ENCODE measurements around the gene VAT1L. TPM values are rescaled to one million over a fixed set of nuclear protein-coding genes. Genes with fewer than 3 reads are reported as not detected.

Gene VAT1L
- total RNA-seq, 4 donors from 2014 or later = 0.80 to 1.4 (median 1.2) TPM

DNA sequence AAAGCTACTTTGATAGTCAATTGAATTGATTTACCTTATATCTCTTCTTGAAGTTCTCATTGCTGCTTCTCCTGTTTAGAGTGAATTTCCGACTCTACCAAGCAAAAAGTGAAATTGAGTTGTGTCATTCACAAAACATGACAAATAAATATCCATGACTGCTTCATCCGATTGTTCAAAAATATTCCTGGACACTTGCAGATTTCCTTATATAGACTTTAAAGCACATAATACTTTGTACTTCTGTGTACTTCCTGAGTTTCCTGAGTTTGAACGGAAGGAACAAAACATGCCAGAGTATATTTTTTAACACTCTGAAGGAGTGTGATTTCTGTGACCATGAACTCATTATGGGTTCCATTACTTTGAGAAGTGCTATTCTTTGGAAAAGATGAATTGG lies 20.5 kb upstream of the VAT1L start:
- Histone ChIP-seq H3K27me3 (no peaks in the 10 kb centered on the region), H3K36me3 (no peaks in the 10 kb centered on the region), H3K4me1 (peaks cover 0 to 7% (median 0%) of the 10 kb centered on the region in 4 donors), H3K9me3 (no peaks in the 10 kb centered on the region), H3K27ac (no peak overlapping the region), H3K4me3 (no peak overlapping the region)
- no peak for TF ChIP-seq POLR2A (IDR thresholded peaks at IDR 0.05)
- no peak for TF ChIP-seq EP300 (IDR thresholded peaks at IDR 0.05; ENCODE audit: low read depth)
- TF ChIP-seq, protein P1, sequence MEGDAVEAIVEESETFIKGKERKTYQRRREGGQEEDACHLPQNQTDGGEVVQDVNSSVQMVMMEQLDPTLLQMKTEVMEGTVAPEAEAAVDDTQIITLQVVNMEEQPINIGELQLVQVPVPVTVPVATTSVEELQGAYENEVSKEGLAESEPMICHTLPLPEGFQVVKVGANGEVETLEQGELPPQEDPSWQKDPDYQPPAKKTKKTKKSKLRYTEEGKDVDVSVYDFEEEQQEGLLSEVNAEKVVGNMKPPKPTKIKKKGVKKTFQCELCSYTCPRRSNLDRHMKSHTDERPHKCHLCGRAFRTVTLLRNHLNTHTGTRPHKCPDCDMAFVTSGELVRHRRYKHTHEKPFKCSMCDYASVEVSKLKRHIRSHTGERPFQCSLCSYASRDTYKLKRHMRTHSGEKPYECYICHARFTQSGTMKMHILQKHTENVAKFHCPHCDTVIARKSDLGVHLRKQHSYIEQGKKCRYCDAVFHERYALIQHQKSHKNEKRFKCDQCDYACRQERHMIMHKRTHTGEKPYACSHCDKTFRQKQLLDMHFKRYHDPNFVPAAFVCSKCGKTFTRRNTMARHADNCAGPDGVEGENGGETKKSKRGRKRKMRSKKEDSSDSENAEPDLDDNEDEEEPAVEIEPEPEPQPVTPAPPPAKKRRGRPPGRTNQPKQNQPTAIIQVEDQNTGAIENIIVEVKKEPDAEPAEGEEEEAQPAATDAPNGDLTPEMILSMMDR (IDR thresholded peaks at IDR 0.05) = no peak
- no peak for TF ChIP-seq POLR2AphosphoS5 (IDR thresholded peaks at IDR 0.05)
- intact Hi-C loops (cut with DNase I; ENCODE audit: low total_unique reads) = no loop called here
- WGBS, 2 donors (ENCODE audit: low coverage in 1 of 2) = 66 to 75% methylated on average over 3 of the region's 3 CpGs
- in situ Hi-C loops (cut with MboI; ENCODE audit: low pct_ligation_motif_present in 1 of 4, low pct_unique_long_range_greater_than_20kb in 1 of 4, low sequenced_read_pairs in 3 of 4) = no loop called here
- no peak for DNase-seq

DNA sequence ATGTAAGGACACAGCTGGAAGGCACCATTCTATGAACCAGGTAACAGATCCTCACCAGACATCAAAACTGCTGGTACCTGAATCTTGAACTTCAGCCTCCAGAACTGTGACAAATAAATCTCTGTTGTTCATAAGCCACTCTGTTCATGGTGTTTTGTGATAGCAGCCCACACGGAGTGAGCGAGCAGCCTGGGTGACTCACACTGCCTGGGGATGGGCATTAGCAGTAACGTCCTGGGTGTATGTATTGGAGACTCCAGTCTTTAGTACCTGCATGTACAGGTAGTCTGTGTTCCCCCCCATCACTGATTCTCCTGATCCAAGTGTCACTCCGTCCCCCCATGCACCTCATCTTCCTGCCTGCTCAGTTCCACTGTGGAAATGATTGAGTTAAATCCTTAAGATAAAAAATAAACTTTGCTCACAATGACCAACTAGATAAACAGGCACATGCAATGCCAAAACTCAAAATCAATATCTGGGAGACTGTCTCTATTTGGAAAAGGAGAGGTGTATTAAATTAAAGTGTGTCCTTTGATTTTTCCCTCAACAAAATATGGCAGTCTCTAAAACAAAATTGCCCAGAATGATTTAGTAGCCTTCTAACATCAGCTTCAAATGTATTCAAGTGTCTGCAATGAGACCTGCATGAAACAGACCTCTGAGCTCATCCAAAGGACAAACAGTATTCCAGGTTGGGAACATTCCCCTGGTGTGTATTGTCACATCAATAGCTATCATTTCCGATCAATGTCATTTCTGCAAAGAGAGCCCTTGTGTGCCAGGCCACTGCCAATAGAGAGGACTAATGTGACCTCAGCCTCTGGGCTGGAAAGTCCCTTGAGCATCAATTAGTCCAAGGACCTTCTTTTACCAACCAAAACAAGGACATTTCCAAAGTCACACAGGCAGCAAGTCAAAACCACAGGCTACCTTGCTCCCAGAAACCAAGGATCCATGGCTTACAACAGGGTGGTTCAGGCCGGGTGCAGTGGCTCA lies 12.2 kb upstream of the VAT1L start:
- Histone ChIP-seq H3K27me3 (no peaks in the 10 kb centered on the region), H3K4me1 (no peaks in the 10 kb centered on the region), H3K36me3 (no peaks in the 10 kb centered on the region), H3K4me3 (no peak overlapping the region), H3K27ac (no peak overlapping the region), H3K9me3 (no peaks in the 10 kb centered on the region)
- no peak for TF ChIP-seq POLR2A (IDR thresholded peaks at IDR 0.05)
- TF ChIP-seq EP300 (IDR thresholded peaks at IDR 0.05; ENCODE audit: low read depth) = no peak
- TF ChIP-seq, protein P1 (IDR thresholded peaks at IDR 0.05) = no peak
- no peak for TF ChIP-seq POLR2AphosphoS5 (IDR thresholded peaks at IDR 0.05)
- DNase-seq = no peak
- 80 to 100% methylated on average over 1 to 4 of the region's 6 CpGs for WGBS, 2 donors (ENCODE audit: low coverage in 1 of 2)
- in situ Hi-C loops (cut with MboI; ENCODE audit: low pct_ligation_motif_present in 1 of 4, low pct_unique_long_range_greater_than_20kb in 1 of 4, low sequenced_read_pairs in 3 of 4) (no loop called here), intact Hi-C loops (cut with DNase I; ENCODE audit: low total_unique reads) (no loop called here)

DNA sequence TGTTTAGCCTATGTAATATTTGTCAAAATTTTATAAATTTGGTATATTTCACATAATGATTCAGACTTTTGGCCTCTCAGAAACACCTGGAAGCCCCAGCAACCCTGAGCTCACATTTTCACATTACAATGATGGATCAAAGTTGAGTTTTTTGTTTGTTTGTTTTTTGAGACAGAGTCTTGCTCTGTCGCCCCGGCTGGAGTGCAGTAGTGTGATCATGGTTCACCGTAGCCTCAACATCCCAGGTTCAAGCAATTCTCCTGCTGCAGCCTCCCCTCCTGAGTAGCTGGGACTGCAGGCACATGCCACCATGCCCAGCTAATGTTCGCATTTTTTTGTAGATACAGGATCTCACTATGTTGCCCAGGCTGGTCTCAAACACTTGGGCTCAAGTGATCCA lies 10.6 kb upstream of the VAT1L start:
- no peaks in the 10 kb centered on the region for H3K9me3 ChIP-seq
- no peak for DNase-seq
- no peak overlapping the region for H3K4me3 ChIP-seq
- no peaks in the 10 kb centered on the region for H3K4me1 ChIP-seq
- TF ChIP-seq POLR2A (IDR thresholded peaks at IDR 0.05) (no peak), POLR2AphosphoS5 (IDR thresholded peaks at IDR 0.05) (no peak), EP300 (IDR thresholded peaks at IDR 0.05; ENCODE audit: low read depth) (no peak)
- TF ChIP-seq, protein P1 (IDR thresholded peaks at IDR 0.05) = no peak
- no peaks in the 10 kb centered on the region for H3K27me3 ChIP-seq
- intact Hi-C loops (cut with DNase I; ENCODE audit: low total_unique reads) = no loop called here
- 87 to 100% methylated on average over 1 to 4 of the region's 4 CpGs for WGBS, 2 donors (ENCODE audit: low coverage in 1 of 2)
- H3K27ac ChIP-seq = no peak overlapping the region
- H3K36me3 ChIP-seq = no peaks in the 10 kb centered on the region
- in situ Hi-C loops (cut with MboI; ENCODE audit: low pct_ligation_motif_present in 1 of 4, low pct_unique_long_range_greater_than_20kb in 1 of 4, low sequenced_read_pairs in 3 of 4) = no loop called here

DNA sequence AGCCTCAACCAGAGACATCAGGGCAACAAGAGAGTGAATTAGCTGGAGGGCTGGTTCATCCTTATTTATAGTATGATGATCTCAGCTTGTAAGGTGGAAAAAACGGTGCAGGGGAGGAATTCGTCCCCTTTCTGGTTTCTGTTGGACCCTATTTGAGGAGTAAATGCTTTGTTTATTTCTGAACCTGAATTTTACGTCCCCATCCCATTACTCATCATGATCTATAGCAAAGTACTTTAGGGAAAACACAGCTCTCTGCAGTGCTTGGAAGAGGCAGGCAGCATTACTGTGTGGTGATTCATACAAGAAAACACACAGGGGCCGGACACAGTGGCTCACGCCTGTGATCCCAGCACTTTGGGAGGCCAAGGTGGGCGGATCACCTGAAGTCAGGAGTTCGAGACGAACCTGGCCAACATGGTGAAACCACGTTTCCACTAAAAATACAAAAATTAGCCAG lies 8.0 kb upstream of the VAT1L start:
- intact Hi-C loops (cut with DNase I; ENCODE audit: low total_unique reads) = no loop called here

More for the DNA sequence above, 8.0 kb upstream of the VAT1L start:
- Histone ChIP-seq H3K9me3 (no peaks in the 10 kb centered on the region), H3K4me1 (no peaks in the 10 kb centered on the region), H3K27me3 (no peaks in the 10 kb centered on the region), H3K36me3 (no peaks in the 10 kb centered on the region), H3K4me3 (no peak overlapping the region), H3K27ac (no peak overlapping the region)
- 52% methylated on average over 9 of the region's 9 CpGs; no CpG with 5 or more reads in 1 of the 2 donors for WGBS, 2 donors (ENCODE audit: low coverage in 1 of 2)
- TF ChIP-seq EP300 (IDR thresholded peaks at IDR 0.05; ENCODE audit: low read depth) (no peak), POLR2A (IDR thresholded peaks at IDR 0.05) (no peak), POLR2AphosphoS5 (IDR thresholded peaks at IDR 0.05) (no peak)
- TF ChIP-seq, protein P1 (IDR thresholded peaks at IDR 0.05) = no peak
- in situ Hi-C loops (cut with MboI; ENCODE audit: low pct_ligation_motif_present in 1 of 4, low pct_unique_long_range_greater_than_20kb in 1 of 4, low sequenced_read_pairs in 3 of 4) = no loop called here
- DNase-seq = no peak
